GM12873 (cell line): ENCODE data around the gene SRXN1.

Experiments
- CTCF ChIP-seq: IDR thresholded peaks from 2 replicates; pipeline ENCODE4 v1.5.1; 2012; ENCODE audit warnings: low read depth, mild to moderate bottlenecking, moderate library complexity, low read length, control low read depth; ENCODE audit not compliant: insufficient read depth; ENCODE audit errors: missing control alignments

The SRXN1 gene

GRCh38 chr20:645318-646106, 7.5 kb downstream of the SRXN1 start:
- TF ChIP-seq CTCF = peak; percentile 98

DNA sequence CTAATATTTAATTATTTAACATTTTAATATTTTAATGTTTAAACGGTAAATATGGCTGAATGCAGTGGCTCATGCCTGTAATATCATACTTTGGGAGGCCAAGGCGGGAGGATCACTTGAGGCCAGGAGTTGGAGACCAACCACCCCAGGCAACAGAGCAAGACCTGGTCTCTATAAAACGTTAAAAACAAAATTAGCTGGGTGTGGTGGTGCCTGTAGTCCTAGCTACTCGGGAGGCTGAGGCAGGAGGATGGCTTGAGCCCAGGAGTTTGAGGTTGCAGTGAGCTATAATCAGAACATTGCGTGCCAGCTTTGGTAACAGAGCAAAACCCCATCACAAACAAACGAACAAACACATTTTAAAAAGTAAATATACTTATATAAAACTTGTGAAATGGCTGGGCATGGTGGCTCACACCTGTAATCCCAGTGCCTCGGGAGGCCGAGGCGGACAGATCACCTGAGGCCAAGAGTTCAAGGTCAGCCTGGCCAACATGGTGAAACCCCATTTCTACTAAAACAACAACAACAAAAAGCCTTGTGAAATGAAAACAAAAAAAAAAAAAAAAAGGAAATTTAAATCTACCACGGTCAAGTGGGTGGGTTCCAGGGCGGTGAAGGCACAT, 8.2 kb downstream of the SRXN1 start:
- no peak for TF ChIP-seq CTCF

- TF ChIP-seq CTCF = no peak
Measured at GRCh38 chr20:642398-643174, 10.4 kb downstream of the SRXN1 start.

DNA sequence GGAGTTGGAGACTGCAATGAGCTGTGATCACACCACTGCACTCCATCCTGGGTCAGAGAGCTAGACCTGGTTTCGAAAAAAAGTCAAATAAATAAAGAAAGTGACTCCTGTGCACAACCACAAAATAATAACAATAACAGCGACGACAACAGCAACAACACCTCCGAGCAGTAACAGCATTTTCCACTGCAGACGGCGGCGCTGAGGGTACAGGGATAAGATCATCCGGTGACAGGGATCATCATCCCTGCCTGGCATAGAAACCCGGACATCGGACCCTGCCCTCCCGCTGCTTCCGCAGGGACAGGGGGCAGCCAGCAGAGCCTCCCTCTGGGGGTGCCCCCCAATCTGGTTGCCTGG, 11.5 kb downstream of the SRXN1 start:
- TF ChIP-seq CTCF = no peak

DNA sequence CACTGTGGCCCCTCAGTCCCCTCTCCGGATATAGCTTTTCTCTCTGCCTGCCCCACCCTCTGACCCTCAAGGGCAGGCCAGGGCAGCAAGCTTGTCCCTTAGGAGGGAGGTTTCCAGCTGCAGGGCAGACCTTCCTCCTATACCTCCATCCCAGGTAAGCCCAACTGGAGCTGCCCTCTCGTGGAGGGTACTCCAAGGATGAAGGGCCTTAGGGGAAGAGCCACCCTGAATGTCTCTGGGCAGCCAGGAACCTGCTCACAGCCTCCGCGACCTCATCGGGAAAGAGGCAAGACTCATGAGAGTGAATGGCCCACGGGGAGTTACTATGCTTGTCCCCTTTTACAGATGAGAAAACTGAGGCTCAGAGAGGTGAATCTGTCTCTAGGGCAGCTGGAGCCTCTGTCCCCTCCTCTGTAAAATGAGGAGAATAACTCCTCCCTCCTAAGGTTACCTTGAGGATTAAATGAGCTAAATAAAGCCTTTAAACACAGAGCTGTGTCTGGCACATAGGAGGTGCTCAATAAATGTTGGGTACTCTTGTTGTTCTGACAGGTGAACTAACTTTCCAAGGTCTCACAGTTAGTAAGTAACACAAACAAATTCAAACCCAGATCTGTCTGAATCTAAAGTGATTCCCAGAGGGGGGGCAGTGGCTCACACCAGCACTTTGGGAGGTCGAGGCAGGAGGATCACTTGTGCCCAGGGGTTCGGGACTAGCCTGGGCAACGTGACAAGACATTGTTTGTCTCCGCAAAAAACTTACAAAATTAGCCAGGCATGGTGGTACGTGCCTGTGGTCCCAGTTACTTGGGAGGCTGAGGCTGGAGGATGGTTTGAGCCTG, 12.1 kb downstream of the SRXN1 start:
- no peak for TF ChIP-seq CTCF

- TF ChIP-seq CTCF = no peak
Measured at GRCh38 chr20:638579-638978, 14.4 kb downstream of the SRXN1 start.
